ENCODE measurements around the gene LILRA1. TPM values are rescaled to one million over a fixed set of nuclear protein-coding genes. Genes with fewer than 3 reads are reported as not detected.
"Not testable (repeated sequence)": the region's sequence is repeated elsewhere in the genome, so short reads cannot be mapped to it uniquely, and the experiment has no call there.

The LILRA1 gene
- polyA plus RNA-seq, 3 donors = 88.5 to 151 (median 141) TPM

- TF ChIP-seq CTCF (IDR thresholded peaks at IDR 0.05) = no peak
- H3K4me2 ChIP-seq (replicated peaks; ENCODE audit: extremely low read depth, low read length, poor library complexity, severe bottlenecking) = no peak overlapping the region
- no peak overlapping the region for H3K9ac ChIP-seq (ENCODE audit: insufficient read depth, low read length, poor library complexity, severe bottlenecking)
- H3K36me3 ChIP-seq (replicated peaks in 1 of 2; ENCODE audit: control insufficient read depth in 1 of 2, insufficient read depth in 2 of 2, low read length in 2 of 2) = no peaks in the 10 kb centered on the region
- Mint-ChIP-seq H3K4me3 (no peak overlapping the region), H3K9me3 (no peaks in the 10 kb centered on the region), H3K27ac (no peak overlapping the region), H3K36me3 (no peaks in the 10 kb centered on the region), H3K4me1 (no peaks in the 10 kb centered on the region), H3K27me3 (ENCODE audit: low read depth in 3 of 3) (peaks cover 3 to 8% (median 8%) of the 10 kb centered on the region in 3 donors)
- H3K27ac ChIP-seq (ENCODE audit: low read depth in 1 of 2, low read length in 2 of 2) = no peak overlapping the region
- no peaks in the 10 kb centered on the region for H3K4me1 ChIP-seq (ENCODE audit: control insufficient read depth in 1 of 2, insufficient read depth in 2 of 2, low read length in 2 of 2)
- no peak overlapping the region for H2AFZ ChIP-seq (ENCODE audit: insufficient read depth, low read depth, low read length, poor library complexity, severe bottlenecking)
- H4K20me1 ChIP-seq (ENCODE audit: insufficient read depth, low read length) = no peaks in the 10 kb centered on the region
- no peaks in the 10 kb centered on the region for H3K27me3 ChIP-seq (ENCODE audit: control insufficient read depth in 2 of 2, insufficient read depth in 2 of 2, low read length in 2 of 2)
- no peaks in the 10 kb centered on the region for H3K9me3 ChIP-seq (replicated peaks in 1 of 2; ENCODE audit: control insufficient read depth in 1 of 2, insufficient read depth in 1 of 2, low read length in 2 of 2)
- intact Hi-C loops (cut with micrococcal nuclease) = no loop called here
- WGBS (ENCODE audit: insufficient coverage) = 100% methylated on average over 1 of the region's 11 CpGs
- H3K4me3 ChIP-seq (replicated peaks in 1 of 3; ENCODE audit: low read depth in 2 of 3, low read length in 3 of 3) = no peak overlapping the region
- no peak for DNase-seq
- no peaks in the 10 kb centered on the region for H3K79me2 ChIP-seq (ENCODE audit: insufficient read depth, low read length)
Observed at GRCh38 chr19:54560881-54561385, 32.5 kb upstream of the LILRA1 start.

GRCh38 chr19:54561840-54562239 lies 31.6 kb upstream of the LILRA1 start:
- no peak overlapping the region for H3K9ac ChIP-seq (ENCODE audit: insufficient read depth, low read length, poor library complexity, severe bottlenecking)
- Mint-ChIP-seq H3K27me3 (ENCODE audit: low read depth in 3 of 3) (peaks cover 3 to 13% (median 6%) of the 10 kb centered on the region in 3 donors), H3K4me1 (no peaks in the 10 kb centered on the region), H3K27ac (no peak overlapping the region), H3K9me3 (no peaks in the 10 kb centered on the region), H3K4me3 (peak overlapping the region; percentile 16 to 57), H3K36me3 (no peaks in the 10 kb centered on the region)
- H3K4me1 ChIP-seq (ENCODE audit: control insufficient read depth in 1 of 2, insufficient read depth in 2 of 2, low read length in 2 of 2) = no peaks in the 10 kb centered on the region
- WGBS (ENCODE audit: insufficient coverage) = 86% methylated on average over 11 of the region's 14 CpGs
- no peaks in the 10 kb centered on the region for H3K27me3 ChIP-seq (ENCODE audit: control insufficient read depth in 2 of 2, insufficient read depth in 2 of 2, low read length in 2 of 2)
- no peak overlapping the region for H2AFZ ChIP-seq (ENCODE audit: insufficient read depth, low read depth, low read length, poor library complexity, severe bottlenecking)
- no peak for TF ChIP-seq CTCF (IDR thresholded peaks at IDR 0.05)
- H3K9me3 ChIP-seq (replicated peaks in 1 of 2; ENCODE audit: control insufficient read depth in 1 of 2, insufficient read depth in 1 of 2, low read length in 2 of 2) = no peaks in the 10 kb centered on the region
- DNase-seq = no peak
- H3K27ac ChIP-seq (ENCODE audit: low read depth in 1 of 2, low read length in 2 of 2) = no peak overlapping the region
- no peaks in the 10 kb centered on the region for H4K20me1 ChIP-seq (ENCODE audit: insufficient read depth, low read length)
- no peak overlapping the region for H3K4me2 ChIP-seq (replicated peaks; ENCODE audit: extremely low read depth, low read length, poor library complexity, severe bottlenecking)
- H3K79me2 ChIP-seq (ENCODE audit: insufficient read depth, low read length) = no peaks in the 10 kb centered on the region
- H3K4me3 ChIP-seq (replicated peaks in 1 of 3; ENCODE audit: low read depth in 2 of 3, low read length in 3 of 3) = no peak overlapping the region
- intact Hi-C loops (cut with micrococcal nuclease) = no loop called here
- no peaks in the 10 kb centered on the region for H3K36me3 ChIP-seq (replicated peaks in 1 of 2; ENCODE audit: control insufficient read depth in 1 of 2, insufficient read depth in 2 of 2, low read length in 2 of 2)

GRCh38 chr19:54563206-54563605 lies 30.2 kb upstream of the LILRA1 start:
- H4K20me1 ChIP-seq (ENCODE audit: insufficient read depth, low read length); H2AFZ ChIP-seq (ENCODE audit: insufficient read depth, low read depth, low read length, poor library complexity, severe bottlenecking); H3K9me3 Mint-ChIP-seq; H3K36me3 Mint-ChIP-seq; H3K27ac Mint-ChIP-seq; H3K9ac ChIP-seq (ENCODE audit: insufficient read depth, low read length, poor library complexity, severe bottlenecking); H3K4me2 ChIP-seq (replicated peaks; ENCODE audit: extremely low read depth, low read length, poor library complexity, severe bottlenecking); H3K27ac ChIP-seq (ENCODE audit: low read depth in 1 of 2, low read length in 2 of 2); H3K4me3 Mint-ChIP-seq; DNase-seq; H3K4me1 Mint-ChIP-seq; H3K4me3 ChIP-seq (replicated peaks in 1 of 3; ENCODE audit: low read depth in 2 of 3, low read length in 3 of 3); H3K4me1 ChIP-seq (ENCODE audit: control insufficient read depth in 1 of 2, insufficient read depth in 2 of 2, low read length in 2 of 2); H3K36me3 ChIP-seq (replicated peaks in 1 of 2; ENCODE audit: control insufficient read depth in 1 of 2, insufficient read depth in 2 of 2, low read length in 2 of 2); H3K27me3 ChIP-seq (ENCODE audit: control insufficient read depth in 2 of 2, insufficient read depth in 2 of 2, low read length in 2 of 2); H3K9me3 ChIP-seq (replicated peaks in 1 of 2; ENCODE audit: control insufficient read depth in 1 of 2, insufficient read depth in 1 of 2, low read length in 2 of 2); intact Hi-C loops (cut with micrococcal nuclease); H3K79me2 ChIP-seq (ENCODE audit: insufficient read depth, low read length): not testable (repeated sequence)
- peaks cover 3 to 17% (median 6%) of the 10 kb centered on the region in 3 donors for H3K27me3 Mint-ChIP-seq (ENCODE audit: low read depth in 3 of 3)
- WGBS (ENCODE audit: insufficient coverage) = 79% methylated on average over 2 of the region's 6 CpGs

Measured in CD14-positive monocyte (primary cell).